H1 (cell line): Measurements from ENCODE around the gene GPRIN1. TPM values are rescaled to one million over a fixed set of nuclear protein-coding genes. Genes with fewer than 3 reads are reported as not detected.

Experiments used
- ASH2L ChIP-seq: fragments of 200-600, 300-600 bp; sonication (generic); IDR thresholded peaks from one replicate; pipeline ENCODE4 v1.7.1; 2017; ENCODE audit warnings: low read length
- BRCA1 ChIP-seq: IDR thresholded peaks from 2 replicates; pipeline ENCODE4 v1.6.1; 2012; ENCODE audit warnings: low read depth, low read length, improper control_type of control experiment
- CHD7 ChIP-seq: fragments of 300-600 bp; sonication (generic); IDR thresholded peaks from 2 replicates; pipeline ENCODE4 v1.7.1; 2012; ENCODE audit warnings: low read length, moderate library complexity, mild to moderate bottlenecking, inconsistent platforms; ENCODE audit not compliant: insufficient replicate concordance
- FOSL1 ChIP-seq: IDR thresholded peaks from 2 replicates; pipeline ENCODE4 v1.6.1; 2011; ENCODE audit warnings: mild to moderate bottlenecking, low read depth, low read length, moderate library complexity; ENCODE audit not compliant: insufficient read depth
- GABPA ChIP-seq: IDR thresholded peaks from 2 replicates; pipeline ENCODE4 v1.6.1; 2011; ENCODE audit warnings: mild to moderate bottlenecking, low read length, moderate library complexity, borderline replicate concordance; ENCODE audit not compliant: insufficient read depth
- POU5F1 ChIP-seq: IDR thresholded peaks from 2 replicates; pipeline ENCODE4 v1.6.1; 2011; ENCODE audit warnings: low read depth, mild to moderate bottlenecking, low read length, moderate library complexity
- RXRA ChIP-seq: IDR thresholded peaks from 2 replicates; pipeline ENCODE4 v1.6.1; 2011; ENCODE audit warnings: low read depth, mild to moderate bottlenecking, low read length, moderate library complexity; ENCODE audit not compliant: insufficient read depth
- SAP30 ChIP-seq: fragments of 300-600 bp; sonication (generic); IDR thresholded peaks from 2 replicates; pipeline ENCODE4 v1.7.1; 2012; ENCODE audit warnings: low read length, moderate library complexity, mild to moderate bottlenecking, inconsistent platforms; ENCODE audit not compliant: insufficient read depth, insufficient replicate concordance
- SIRT6 ChIP-seq: IDR thresholded peaks from one replicate; pipeline ENCODE4 v1.7.1; 2012; ENCODE audit warnings: low read length, inconsistent platforms
- SP4 ChIP-seq: IDR thresholded peaks from 2 replicates; pipeline ENCODE4 v1.6.1; 2012; ENCODE audit warnings: low read length, inconsistent platforms
- TEAD4 ChIP-seq: IDR thresholded peaks from 2 replicates; pipeline ENCODE4 v1.6.1; 2012; ENCODE audit warnings: low read depth, low read length, inconsistent platforms, mixed read lengths
- YY1 ChIP-seq: IDR thresholded peaks from 2 replicates; pipeline ENCODE4 v1.6.1; 2011; ENCODE audit warnings: low read depth, mild to moderate bottlenecking, low read length
- polyA plus RNA-seq, 7 experiments: library from polyadenylated mRNA; depleted of rRNA in 3 of 7; stranded (reverse) in 5 of 7; unstranded in 2 of 7; fragments of >200 nt in 5 of 7; fragments of 200-250 nt in 2 of 7; gene quantifications; 1 replicate in 5 of 7; 2 replicates in 1 of 7; 4 replicates in 1 of 7; pipeline versions ENCODE4 v1.2.1 to v1.2.3, GENCODE V29; 2011 to 2013; ENCODE audit warnings: missing spikeins in 2 of 7, mixed read lengths in 2 of 7
- total RNA-seq: library from RNA; stranded (reverse); fragmentation: NEBNext Ultra II Directional; extraction: Animal tissue kit (Norgen Biotek cat#: 25700); gene quantifications from 2 replicates; pipeline ENCODE4 v1.2.1, GENCODE V29; 2021

The GPRIN1 gene
- total and polyA plus RNA-seq, 2 of the 8 experiments (the other 6 are each of a cell fraction or from before 2014, with no cell fraction given) = 3.3 to 12.0 TPM

GRCh38 chr5:176564002-176564401 is 46.0 kb downstream of the GPRIN1 start (continued):
- TF ChIP-seq CHD7 (no peak), SP4 (no peak), FOSL1 (no peak), GABPA (no peak), SAP30 (no peak), BRCA1 (no peak), ASH2L (no peak), RXRA (no peak), YY1 (no peak), POU5F1 (no peak), TEAD4 (no peak), SIRT6 (no peak)
